Measurements from ENCODE around the gene PRICKLE3.

- TF ChIP-seq CTCF (IDR thresholded peaks at IDR 0.05) (peak; percentile 59), ZFX (IDR thresholded peaks at IDR 0.05; ENCODE audit: borderline replicate concordance) (no peak)
Measured at GRCh38 chrX:49186125-49187027, at the start of gene PRICKLE3.
